GM10248 (cell line): ENCODE data around the gene EVL.

ENCODE experiments used
- CTCF ChIA-PET: fragments of 300-600 bp; sonication (Branson Sonifier 250); formaldehyde crosslinking; extraction: SDS; loops from one replicate; lab custom pipeline; 2021; ENCODE audit warnings: antibody characterized with exemption; lab: Yijun Ruan, JAX
- POLR2A ChIA-PET: fragments of 350-650 bp; sonication (Branson Sonifier 250); formaldehyde crosslinking; extraction: SDS; loops from one replicate; lab custom pipeline; 2020; ENCODE audit warnings: antibody characterized with exemption; lab: Yijun Ruan, JAX
- DNase-seq: peaks from one replicate; pipeline ENCODE4 v3.0.0; 2012; ENCODE audit errors: extremely low spot score
- CTCF ChIP-seq: IDR thresholded peaks from 2 replicates; pipeline ENCODE4 v1.5.1; 2012; ENCODE audit warnings: mild to moderate bottlenecking, low read depth; ENCODE audit errors: extremely low read depth, missing control alignments, control extremely low read depth

The EVL gene

GRCh38 chr14:100160534-100160916 is 95.3 kb downstream of the EVL start:
- no peak for TF ChIP-seq CTCF
- ChIA-PET CTCF (interaction anchor here (1.3 to 1.4 kb wide), 3 partner anchors 19 to 178 kb away, joined by 4 to 6 read pairs (median 4); no protein-coding TSS in a partner anchor), POLR2A (no interaction called here)
- no peak for DNase-seq

- no peak for DNase-seq
- ChIA-PET CTCF (interaction anchor here (1.0 to 1.5 kb wide), 2 partner anchors 27 to 218 kb away, joined by 3 to 8 read pairs; no protein-coding TSS in a partner anchor), POLR2A (no interaction called here)
- TF ChIP-seq CTCF = no peak
Measured at GRCh38 chr14:100165376-100165775, 100.2 kb downstream of the EVL start.

GRCh38 chr14:100165831-100166440 is 100.7 kb downstream of the EVL start:
- DNase-seq = no peak
- POLR2A ChIA-PET = no interaction called here
- CTCF ChIA-PET = interaction anchor here (1.0 to 1.5 kb wide), 2 partner anchors 27 to 219 kb away, joined by 3 to 8 read pairs; no protein-coding TSS in a partner anchor
- TF ChIP-seq CTCF = no peak

GRCh38 chr14:100168506-100168905 is 103.3 kb downstream of the EVL start:
- POLR2A ChIA-PET = no interaction called here
- CTCF ChIA-PET = no interaction called here
- no peak for TF ChIP-seq CTCF
- DNase-seq = no peak

GRCh38 chr14:100170880-100171279 is 105.7 kb downstream of the EVL start:
- POLR2A ChIA-PET = no interaction called here
- DNase-seq = no peak
- CTCF ChIA-PET = no interaction called here
- TF ChIP-seq CTCF = no peak

- no peak for TF ChIP-seq CTCF
- ChIA-PET CTCF (interaction anchor here (1.0 to 1.5 kb wide), 3 partner anchors 19 to 30 kb away, joined by 3 to 4 read pairs (median 3); no protein-coding TSS in a partner anchor), POLR2A (no interaction called here)
- no peak for DNase-seq
Measured at GRCh38 chr14:100172811-100173210, 107.6 kb downstream of the EVL start.

- ChIA-PET CTCF (interaction anchor here (1.1 to 1.9 kb wide), 4 partner anchors 10 to 31 kb away, joined by 3 to 6 read pairs (median 4); no protein-coding TSS in a partner anchor), POLR2A (no interaction called here)
- no peak for DNase-seq
- TF ChIP-seq CTCF = no peak
Measured at GRCh38 chr14:100173353-100173752, 108.1 kb downstream of the EVL start.
